Neural progenitor cell (in vitro differentiated cells): Measurements from ENCODE around the gene AQP6.

ENCODE experiments used
- CTCF ChIP-seq: fragments of 200-600 bp; sonication (generic); IDR thresholded peaks from 2 replicates; pipeline ENCODE4 v1.5.1; 2017; ENCODE audit warnings: antibody characterized with exemption, mild to moderate bottlenecking
- EZH2 ChIP-seq: fragments of 200-600 bp; sonication (generic); IDR thresholded peaks from 2 replicates; pipeline ENCODE4 v1.6.1; 2017; ENCODE audit warnings: antibody characterized with exemption, mild to moderate bottlenecking, moderate library complexity

- TF ChIP-seq CTCF, result no peak
- TF ChIP-seq EZH2, result no peak
Measured at GRCh38 chr12:50018968-50019367, 46.2 kb downstream of the AQP6 start.
